22Rv1 (cell line): ENCODE results near the gene ZACN.

ENCODE experiments used
- H3K27ac ChIP-seq: fragments of 450-650 bp; 2 replicates; pipeline ENCODE4 v1.5.1; 2017
- ZFX ChIP-seq: fragments of 450-650 bp; IDR thresholded peaks from 2 replicates; pipeline ENCODE4 v1.6.1; 2017; ENCODE audit warnings: antibody characterized with exemption, borderline replicate concordance
- TF ChIP-seq, protein P1 (sequence below): fragments of 450-650 bp; IDR thresholded peaks from 2 replicates; pipeline ENCODE4 v1.5.1; 2017; ENCODE audit warnings: mild to moderate bottlenecking

The ZACN gene

DNA sequence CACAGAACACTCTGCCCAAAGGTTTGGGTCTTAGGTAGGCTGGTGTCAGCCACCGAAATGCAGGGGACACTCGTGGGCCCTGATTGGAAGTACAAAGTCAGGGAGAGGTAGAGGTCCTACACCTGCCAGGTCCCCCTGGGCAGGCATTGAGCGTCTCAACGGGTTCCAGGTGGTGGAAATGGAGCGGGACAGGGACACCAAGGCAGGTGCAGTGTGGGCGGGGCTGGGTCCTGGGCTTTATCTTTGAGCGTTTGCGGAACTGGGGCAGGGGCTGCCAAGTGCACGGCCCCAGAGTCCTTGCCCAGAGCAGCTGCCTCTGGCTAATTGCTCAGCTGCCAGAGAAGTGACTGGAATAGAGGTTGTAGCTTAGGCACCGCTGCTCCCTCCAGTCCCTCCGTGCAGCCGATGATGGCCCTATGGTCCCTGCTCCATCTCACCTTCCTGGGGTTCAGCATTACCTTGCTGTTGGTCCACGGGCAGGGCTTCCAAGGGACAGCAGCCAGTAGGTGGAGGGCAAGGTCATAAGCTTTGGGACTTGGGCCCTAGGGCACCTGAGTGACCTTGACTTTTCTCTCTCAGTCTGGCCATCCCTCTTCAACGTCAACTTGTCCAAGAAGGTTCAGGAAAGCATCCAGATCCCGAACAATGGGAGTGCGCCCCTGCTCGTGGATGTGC is at the start of gene ZACN:
TSS of gene ZACN (plus strand) at position 323 of the 675 bp plus-strand sequence. CDS start at position 406, 83 bp downstream.
- no peak within 1 kb of the TSS for H3K27ac ChIP-seq
- no peak for TF ChIP-seq ZFX
- TF ChIP-seq, protein P1, sequence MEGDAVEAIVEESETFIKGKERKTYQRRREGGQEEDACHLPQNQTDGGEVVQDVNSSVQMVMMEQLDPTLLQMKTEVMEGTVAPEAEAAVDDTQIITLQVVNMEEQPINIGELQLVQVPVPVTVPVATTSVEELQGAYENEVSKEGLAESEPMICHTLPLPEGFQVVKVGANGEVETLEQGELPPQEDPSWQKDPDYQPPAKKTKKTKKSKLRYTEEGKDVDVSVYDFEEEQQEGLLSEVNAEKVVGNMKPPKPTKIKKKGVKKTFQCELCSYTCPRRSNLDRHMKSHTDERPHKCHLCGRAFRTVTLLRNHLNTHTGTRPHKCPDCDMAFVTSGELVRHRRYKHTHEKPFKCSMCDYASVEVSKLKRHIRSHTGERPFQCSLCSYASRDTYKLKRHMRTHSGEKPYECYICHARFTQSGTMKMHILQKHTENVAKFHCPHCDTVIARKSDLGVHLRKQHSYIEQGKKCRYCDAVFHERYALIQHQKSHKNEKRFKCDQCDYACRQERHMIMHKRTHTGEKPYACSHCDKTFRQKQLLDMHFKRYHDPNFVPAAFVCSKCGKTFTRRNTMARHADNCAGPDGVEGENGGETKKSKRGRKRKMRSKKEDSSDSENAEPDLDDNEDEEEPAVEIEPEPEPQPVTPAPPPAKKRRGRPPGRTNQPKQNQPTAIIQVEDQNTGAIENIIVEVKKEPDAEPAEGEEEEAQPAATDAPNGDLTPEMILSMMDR = no peak

DNA sequence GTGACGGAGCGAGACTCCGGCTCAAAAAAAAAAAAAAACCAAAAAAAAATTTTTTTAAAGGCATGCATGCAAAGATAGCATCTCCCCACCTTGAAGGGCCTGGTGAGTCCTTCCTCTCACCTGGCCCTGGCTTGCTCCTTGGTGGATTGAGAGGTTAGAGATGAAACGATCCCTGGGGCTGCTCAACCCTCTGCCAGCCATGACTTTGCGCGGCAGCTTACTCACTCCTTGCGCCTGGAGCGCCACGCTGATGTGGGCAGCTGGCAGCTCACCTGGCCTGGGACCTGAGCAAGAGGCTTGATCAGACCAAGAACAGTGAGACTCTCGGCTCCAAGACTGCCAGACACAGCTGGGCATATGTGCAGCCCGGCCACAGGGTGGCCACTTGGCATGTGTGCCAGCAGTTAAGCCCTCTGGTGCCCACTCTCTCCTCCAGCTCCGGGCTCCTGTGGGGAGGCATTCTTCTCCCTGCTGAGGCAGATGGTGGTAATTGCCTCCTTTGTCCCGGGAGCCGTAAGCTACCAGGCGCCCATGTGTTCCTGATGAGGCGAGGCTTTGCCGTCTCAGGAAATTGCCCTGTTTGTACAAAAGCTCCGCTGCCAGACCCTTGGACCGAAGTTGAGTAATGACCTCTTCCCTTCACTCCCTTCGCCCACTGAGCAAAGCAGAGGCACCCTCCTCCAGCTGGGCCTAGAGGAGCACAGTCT is 46.8 kb upstream of the ZACN start:
- no peak overlapping the region for H3K27ac ChIP-seq
- TF ChIP-seq ZFX = no peak
- TF ChIP-seq, protein P1 = no peak

DNA sequence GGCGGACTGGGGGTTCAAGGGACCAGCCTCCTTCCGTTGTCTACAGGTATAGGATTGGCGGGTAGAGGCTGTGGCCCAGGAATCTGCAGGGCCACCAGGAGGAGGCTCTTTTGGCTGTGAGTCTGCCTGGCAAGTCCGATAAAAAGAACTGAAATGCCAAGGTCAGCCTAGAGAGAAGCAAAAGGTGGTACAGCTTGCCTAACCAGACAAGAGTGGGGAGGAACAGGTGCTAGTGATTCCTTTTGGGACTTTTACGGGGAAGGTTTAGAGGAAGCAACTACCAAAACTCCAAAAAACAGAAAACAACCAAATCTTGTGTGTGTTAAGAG is 46.2 kb upstream of the ZACN start:
- no peak overlapping the region for H3K27ac ChIP-seq
- no peak for TF ChIP-seq ZFX
- TF ChIP-seq, protein P1 = no peak

DNA sequence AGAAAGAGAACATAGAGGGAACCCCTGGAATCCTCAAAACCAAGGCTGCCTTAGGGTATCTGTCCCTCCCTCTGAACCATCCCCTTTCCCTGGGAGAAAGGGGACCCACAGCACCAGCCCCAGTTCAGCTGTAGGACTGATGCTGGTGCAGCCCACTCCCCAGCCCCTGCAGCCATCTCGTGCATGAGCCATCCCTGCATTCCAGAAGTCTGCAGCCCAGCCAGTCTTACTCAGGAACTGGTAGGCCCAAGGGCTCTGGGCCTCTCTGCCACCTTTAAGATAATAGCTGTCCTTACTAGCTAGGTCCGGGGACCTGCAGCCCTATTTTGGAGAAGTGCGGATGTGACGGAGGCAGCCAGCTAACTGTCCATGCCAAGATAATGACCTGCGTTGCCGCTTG is 45.8 kb upstream of the ZACN start:
- no peak overlapping the region for H3K27ac ChIP-seq
- TF ChIP-seq ZFX = no peak
- TF ChIP-seq, protein P1 = no peak

DNA sequence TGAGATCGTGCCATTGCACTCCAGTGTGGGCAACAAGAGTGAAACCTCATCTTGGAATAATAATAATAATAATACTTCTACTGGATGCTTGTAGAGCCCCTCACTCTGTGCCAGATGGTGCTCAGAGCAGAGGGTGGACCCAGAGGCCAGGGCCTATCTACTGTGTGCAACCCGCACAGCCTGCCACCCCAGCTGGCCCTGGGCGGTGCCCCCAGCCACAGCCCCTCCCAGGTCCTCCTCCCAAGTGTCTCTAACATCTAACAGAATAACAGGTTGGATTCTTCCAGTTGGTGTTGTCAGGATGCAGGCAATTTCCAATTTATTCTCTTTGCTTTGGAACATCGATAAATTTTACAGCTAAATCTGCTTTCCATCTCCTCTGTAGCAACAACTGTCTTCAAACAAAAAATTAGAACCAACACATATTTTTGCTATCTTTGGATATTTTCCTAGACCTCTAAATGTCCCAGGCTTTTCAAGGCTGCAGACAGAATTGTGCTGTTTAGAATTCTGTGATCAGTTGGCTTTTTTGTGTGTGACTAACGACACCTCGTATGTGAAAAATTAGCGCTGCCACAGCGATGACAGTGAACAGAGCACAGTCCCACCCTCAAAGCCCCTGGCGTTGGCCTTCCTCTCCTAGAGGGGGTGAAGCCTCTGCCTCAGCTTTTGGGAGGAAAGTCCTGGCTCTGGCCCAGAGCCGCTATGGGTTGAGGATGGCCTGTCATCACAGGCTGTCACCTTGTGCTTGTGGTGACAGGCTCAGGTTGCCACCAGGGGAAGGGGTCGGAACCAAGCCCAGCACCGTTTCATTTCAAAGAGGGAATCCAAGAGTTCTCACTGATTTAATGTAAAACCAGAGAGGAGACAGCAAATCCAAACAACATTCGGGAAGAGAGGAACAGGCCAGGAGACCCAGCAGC is 44.3 kb upstream of the ZACN start:
- TF ChIP-seq, protein P1 = no peak
- no peak for TF ChIP-seq ZFX
- H3K27ac ChIP-seq = no peak overlapping the region

DNA sequence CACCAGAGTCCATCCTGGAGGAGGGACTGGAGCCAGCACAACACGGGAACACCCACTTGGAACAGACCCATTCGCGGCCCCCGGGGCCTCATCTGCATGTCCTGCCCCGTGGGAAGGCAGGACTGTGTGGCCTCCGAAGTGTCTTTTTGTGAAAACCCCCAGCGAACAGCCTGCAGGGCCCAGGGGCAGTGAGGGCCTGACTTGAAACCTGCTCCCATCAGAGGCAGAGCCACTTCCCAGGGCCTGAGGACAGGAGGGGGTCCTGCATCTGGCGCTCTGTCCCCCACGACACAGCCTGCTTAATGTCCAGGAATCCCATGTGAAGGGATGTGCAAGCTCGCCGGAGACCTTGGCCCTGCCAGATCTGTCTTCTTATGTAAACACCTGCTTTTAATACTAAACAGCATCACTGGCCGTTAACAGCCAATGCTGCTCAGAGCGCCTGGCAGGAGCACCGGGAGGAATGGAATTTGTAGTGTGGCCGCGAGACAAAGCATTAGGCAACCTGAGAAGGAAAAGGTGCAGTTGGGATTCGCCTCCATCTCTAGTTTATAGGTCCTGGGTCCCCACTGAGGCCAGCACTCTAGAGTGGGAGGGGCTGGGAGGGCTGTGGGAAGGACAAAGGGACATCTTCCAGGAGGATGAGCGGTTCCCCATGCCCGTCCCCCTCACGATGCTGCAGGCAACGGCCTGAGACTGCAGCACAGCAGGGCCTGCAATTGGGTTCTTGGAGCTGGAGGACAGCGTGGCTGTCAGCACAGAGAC is 42.3 kb upstream of the ZACN start:
- TF ChIP-seq, protein P1 = no peak
- TF ChIP-seq ZFX = no peak
- H3K27ac ChIP-seq = no peak overlapping the region
